Stimulated activated memory B cell treated with anti-CD40 and anti-IgM and Interleukin-4, amounts not matched to agents 10 μg/mL and 1 μg/mL and 100 μg/mL, for 72 hours (primary cell): ENCODE results near the gene COL6A1.

Experiments
- ATAC-seq: fragments of 150-1000 bp; cut with Tn5 transposase; 2 replicates; pipeline ENCODE4 v1.10.0; 2021
- H3K27ac Mint-ChIP-seq: one replicate; pipeline ENCODE4 v1.8.0; 2022; ENCODE audit warnings: mild to moderate bottlenecking, mixed read lengths
- H3K27me3 Mint-ChIP-seq: one replicate; pipeline ENCODE4 v1.8.0; 2022; ENCODE audit warnings: mixed read lengths
- H3K36me3 Mint-ChIP-seq: one replicate; pipeline ENCODE4 v1.8.0; 2022; ENCODE audit warnings: mixed read lengths
- H3K4me1 Mint-ChIP-seq: one replicate; pipeline ENCODE4 v1.8.0; 2022; ENCODE audit warnings: mixed read lengths
- H3K4me3 Mint-ChIP-seq: one replicate; pipeline ENCODE4 v1.8.0; 2022; ENCODE audit warnings: mild to moderate bottlenecking, moderate library complexity, mixed read lengths
- H3K9me3 Mint-ChIP-seq: one replicate; pipeline ENCODE4 v1.8.0; 2022; ENCODE audit warnings: mixed read lengths

COL6A1 gene

GRCh38 chr21:45990741-45991605, 9.4 kb downstream of the COL6A1 start:
- H3K4me1 Mint-ChIP-seq, result no peaks in the 10 kb centered on the region
- no peaks in the 10 kb centered on the region for H3K9me3 Mint-ChIP-seq
- H3K27me3 Mint-ChIP-seq, result peaks cover 13% of the 10 kb centered on the region
- H3K36me3 Mint-ChIP-seq, result no peaks in the 10 kb centered on the region
- no peak overlapping the region for H3K4me3 Mint-ChIP-seq
- H3K27ac Mint-ChIP-seq, result no peak overlapping the region
- ATAC-seq, result no peak

DNA sequence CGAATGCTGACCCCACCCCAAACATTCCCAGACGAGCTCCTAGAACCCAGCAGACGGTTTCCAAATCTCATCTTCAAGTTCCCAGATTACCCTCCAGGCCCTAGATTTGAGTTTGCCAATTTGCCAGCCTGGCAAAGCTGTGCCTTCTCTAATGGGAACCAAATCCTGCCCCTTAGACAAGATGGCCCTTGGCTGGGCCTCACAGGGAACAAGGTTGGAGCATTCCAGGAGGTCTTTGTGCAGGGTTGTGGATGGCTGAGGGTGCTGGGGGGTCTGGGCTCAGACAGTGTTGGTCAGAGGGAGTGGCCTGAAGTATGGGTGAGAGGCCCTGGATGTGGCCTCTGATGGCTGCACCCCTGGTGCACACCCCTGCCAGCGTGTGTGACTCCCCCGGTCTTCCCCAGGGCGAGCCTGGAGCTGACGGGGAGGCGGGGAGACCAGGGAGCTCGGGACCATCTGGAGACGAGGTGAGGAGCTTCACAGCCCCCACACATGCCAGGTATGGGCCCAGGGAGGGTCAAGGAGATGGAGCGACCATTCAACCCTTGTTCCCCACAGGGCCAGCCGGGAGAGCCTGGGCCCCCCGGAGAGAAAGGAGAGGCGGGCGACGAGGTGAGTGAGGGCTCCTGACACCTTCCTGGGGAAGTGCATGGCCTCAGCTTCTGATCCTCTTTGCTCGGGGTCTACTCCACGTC, 10.2 kb downstream of the COL6A1 start:
- no peaks in the 10 kb centered on the region for H3K4me1 Mint-ChIP-seq
- peaks cover 13% of the 10 kb centered on the region for H3K27me3 Mint-ChIP-seq
- H3K27ac Mint-ChIP-seq, result no peak overlapping the region
- H3K36me3 Mint-ChIP-seq, result no peaks in the 10 kb centered on the region
- no peak for ATAC-seq
- H3K9me3 Mint-ChIP-seq, result no peaks in the 10 kb centered on the region
- H3K4me3 Mint-ChIP-seq, result no peak overlapping the region

- H3K27me3 Mint-ChIP-seq, result peaks cover 13% of the 10 kb centered on the region
- H3K4me3 Mint-ChIP-seq, result no peak overlapping the region
- ATAC-seq, result no peak
- no peak overlapping the region for H3K27ac Mint-ChIP-seq
- no peaks in the 10 kb centered on the region for H3K9me3 Mint-ChIP-seq
- no peaks in the 10 kb centered on the region for H3K4me1 Mint-ChIP-seq
- no peaks in the 10 kb centered on the region for H3K36me3 Mint-ChIP-seq
Measured at GRCh38 chr21:45992301-45993209, 11.0 kb downstream of the COL6A1 start.

DNA sequence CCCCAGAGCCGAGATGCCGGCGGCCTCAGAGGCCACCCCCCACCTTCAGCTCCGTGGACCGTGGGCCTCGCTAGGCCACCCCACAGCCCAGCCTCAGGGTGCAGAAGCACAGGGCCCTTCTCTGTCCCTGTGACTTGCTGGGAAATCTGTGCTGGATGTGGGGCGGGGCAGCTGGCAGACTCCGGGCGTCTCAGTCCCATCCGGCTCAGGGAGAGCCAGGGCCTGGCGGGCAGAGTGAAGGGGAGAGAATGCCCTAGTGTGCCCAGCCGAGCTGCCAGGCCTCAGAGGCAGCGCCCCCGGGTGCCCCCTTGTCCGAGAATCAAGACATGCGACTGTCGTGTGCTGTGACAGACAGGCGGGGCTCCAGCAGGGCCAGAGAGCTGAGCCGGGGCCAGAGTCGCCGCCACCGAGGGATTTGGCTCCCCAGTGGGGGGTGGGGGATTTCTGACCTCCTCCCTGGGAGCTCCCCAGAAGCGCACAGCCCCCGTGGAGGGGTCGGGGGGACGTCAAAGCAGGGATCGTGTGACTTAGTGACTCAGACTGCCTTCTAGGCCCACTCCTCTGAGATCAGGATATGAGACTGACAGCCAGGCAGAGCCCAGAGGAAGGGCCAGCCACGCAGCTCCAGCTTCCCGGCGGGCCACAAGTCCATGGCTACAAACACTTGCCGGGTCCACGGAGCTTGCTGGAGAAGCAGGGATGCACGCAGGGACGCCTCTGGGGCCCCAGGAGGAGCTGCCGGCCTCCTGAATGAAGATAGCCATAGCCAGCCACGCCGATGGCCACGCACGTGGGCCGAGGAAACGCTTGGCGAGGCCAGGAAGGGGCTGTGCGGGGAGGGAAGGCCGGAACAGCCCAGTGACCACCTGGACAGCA, 11.9 kb downstream of the COL6A1 start:
- no peak overlapping the region for H3K4me3 Mint-ChIP-seq
- H3K9me3 Mint-ChIP-seq, result no peaks in the 10 kb centered on the region
- ATAC-seq, result no peak
- no peaks in the 10 kb centered on the region for H3K36me3 Mint-ChIP-seq
- no peaks in the 10 kb centered on the region for H3K4me1 Mint-ChIP-seq
- no peak overlapping the region for H3K27ac Mint-ChIP-seq
- peaks cover 19% of the 10 kb centered on the region for H3K27me3 Mint-ChIP-seq

GRCh38 chr21:45994086-45994661, 12.6 kb downstream of the COL6A1 start:
- Mint-ChIP-seq H3K27me3 (peaks cover 22% of the 10 kb centered on the region), H3K4me3 (no peak overlapping the region), H3K36me3 (no peaks in the 10 kb centered on the region), H3K4me1 (no peaks in the 10 kb centered on the region), H3K9me3 (no peaks in the 10 kb centered on the region), H3K27ac (no peak overlapping the region)
- ATAC-seq, result no peak

DNA sequence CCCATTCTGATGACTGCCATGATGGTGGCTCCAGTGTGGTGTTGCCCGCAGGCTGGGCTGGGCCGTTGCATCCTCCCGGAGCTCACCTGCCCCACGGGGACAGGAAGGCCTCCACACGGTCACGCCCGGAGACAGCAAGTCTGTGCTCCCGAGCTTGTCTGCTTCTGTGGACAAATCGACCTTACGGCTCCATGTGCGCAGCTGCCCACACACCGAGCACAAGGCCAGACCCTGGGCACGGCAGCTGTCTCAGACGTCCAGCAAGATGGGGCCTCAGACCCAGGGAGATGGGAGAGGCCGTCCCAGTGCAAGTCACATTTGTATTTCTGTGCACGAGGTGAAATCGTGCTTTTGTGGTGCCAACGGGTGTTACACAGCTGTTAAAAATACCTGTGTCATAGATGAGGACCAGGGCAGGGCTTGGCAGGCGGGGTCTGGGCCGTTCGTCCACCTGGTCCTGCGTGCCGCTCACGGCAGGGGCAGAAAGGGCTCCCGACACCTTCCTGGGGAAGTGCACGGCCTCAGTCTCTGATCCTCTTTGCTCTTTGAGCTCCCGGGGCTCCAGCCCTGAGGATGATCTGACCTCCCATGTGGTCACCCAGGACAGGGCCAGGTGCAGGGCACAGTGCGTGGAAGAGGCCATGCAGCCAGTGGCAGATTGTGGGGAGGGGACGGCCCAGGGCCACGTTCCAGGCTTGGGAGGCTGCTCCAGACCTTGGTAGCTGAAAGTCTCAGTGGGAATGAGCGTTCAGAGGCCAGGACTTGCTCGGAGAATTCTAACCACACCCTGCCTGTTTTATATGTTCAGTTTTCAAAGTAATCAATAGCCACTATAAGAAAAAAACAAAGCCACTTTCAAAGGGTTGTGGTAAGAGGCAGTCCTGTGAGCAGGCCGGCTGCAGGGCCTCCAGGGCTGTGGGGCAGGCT, 13.5 kb downstream of the COL6A1 start:
- no peak for ATAC-seq
- H3K36me3 Mint-ChIP-seq, result no peaks in the 10 kb centered on the region
- no peak overlapping the region for H3K27ac Mint-ChIP-seq
- no peak overlapping the region for H3K4me3 Mint-ChIP-seq
- peaks cover 4% of the 10 kb centered on the region for H3K9me3 Mint-ChIP-seq
- peaks cover 22% of the 10 kb centered on the region for H3K27me3 Mint-ChIP-seq
- H3K4me1 Mint-ChIP-seq, result no peaks in the 10 kb centered on the region

- H3K4me1 Mint-ChIP-seq, result no peaks in the 10 kb centered on the region
- no peak overlapping the region for H3K27ac Mint-ChIP-seq
- H3K36me3 Mint-ChIP-seq, result no peaks in the 10 kb centered on the region
- H3K4me3 Mint-ChIP-seq, result no peak overlapping the region
- no peak for ATAC-seq
- peaks cover 4% of the 10 kb centered on the region for H3K9me3 Mint-ChIP-seq
- peaks cover 22% of the 10 kb centered on the region for H3K27me3 Mint-ChIP-seq
Measured at GRCh38 chr21:45995686-45996179, 14.2 kb downstream of the COL6A1 start.

- Mint-ChIP-seq H3K36me3 (no peaks in the 10 kb centered on the region), H3K4me3 (no peak overlapping the region), H3K9me3 (peaks cover 4% of the 10 kb centered on the region), H3K27me3 (peaks cover 20% of the 10 kb centered on the region), H3K4me1 (no peaks in the 10 kb centered on the region), H3K27ac (no peak overlapping the region)
- no peak for ATAC-seq
Measured at GRCh38 chr21:45996311-45997204, 15.0 kb downstream of the COL6A1 start.

GRCh38 chr21:45997205-45997494, 15.6 kb downstream of the COL6A1 start:
- H3K27ac Mint-ChIP-seq, result no peak overlapping the region
- peaks cover 4% of the 10 kb centered on the region for H3K9me3 Mint-ChIP-seq
- no peaks in the 10 kb centered on the region for H3K4me1 Mint-ChIP-seq
- H3K4me3 Mint-ChIP-seq, result no peak overlapping the region
- H3K36me3 Mint-ChIP-seq, result no peaks in the 10 kb centered on the region
- ATAC-seq, result no peak
- H3K27me3 Mint-ChIP-seq, result peaks cover 14% of the 10 kb centered on the region

- Mint-ChIP-seq H3K27ac (no peak overlapping the region), H3K4me1 (no peaks in the 10 kb centered on the region), H3K27me3 (peaks cover 9% of the 10 kb centered on the region), H3K36me3 (no peaks in the 10 kb centered on the region), H3K9me3 (peaks cover 4% of the 10 kb centered on the region), H3K4me3 (no peak overlapping the region)
- ATAC-seq, result no peak
Measured at GRCh38 chr21:45997495-45998275, 16.1 kb downstream of the COL6A1 start.

DNA sequence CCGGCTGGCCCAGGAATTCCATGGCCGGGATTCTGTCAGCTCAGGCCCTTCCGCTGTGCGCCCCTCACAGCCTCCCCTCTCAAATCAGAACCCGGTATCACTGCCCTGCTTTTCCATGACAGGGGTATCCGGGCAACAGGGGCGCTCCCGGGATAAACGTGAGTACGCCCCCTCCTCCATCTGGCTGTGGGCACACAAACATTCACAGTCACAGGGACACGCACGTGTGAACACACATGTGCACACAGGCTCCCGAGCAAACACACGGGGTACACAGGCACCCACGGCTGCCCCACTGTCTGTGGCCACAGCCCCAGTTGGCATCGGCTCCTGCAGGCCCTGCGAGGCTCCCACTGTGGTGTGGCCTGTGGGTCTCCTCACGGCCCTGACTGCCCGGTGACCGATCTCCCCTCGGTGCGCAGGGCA, 16.7 kb downstream of the COL6A1 start:
- H3K9me3 Mint-ChIP-seq, result peaks cover 4% of the 10 kb centered on the region
- no peaks in the 10 kb centered on the region for H3K36me3 Mint-ChIP-seq
- H3K4me3 Mint-ChIP-seq, result no peak overlapping the region
- peaks cover 9% of the 10 kb centered on the region for H3K27me3 Mint-ChIP-seq
- no peaks in the 10 kb centered on the region for H3K4me1 Mint-ChIP-seq
- no peak overlapping the region for H3K27ac Mint-ChIP-seq
- ATAC-seq, result no peak
